ENCODE data around the gene ME1. TPM values are rescaled to one million over a fixed set of nuclear protein-coding genes. Genes with fewer than 3 reads are reported as not detected.
"Not testable (repeated sequence)": the region's sequence is repeated elsewhere in the genome, so short reads cannot be mapped to it uniquely, and the experiment has no call there.

ME1 gene
- total RNA-seq, 1 donor from 2014 or later = 7.9 TPM

DNA sequence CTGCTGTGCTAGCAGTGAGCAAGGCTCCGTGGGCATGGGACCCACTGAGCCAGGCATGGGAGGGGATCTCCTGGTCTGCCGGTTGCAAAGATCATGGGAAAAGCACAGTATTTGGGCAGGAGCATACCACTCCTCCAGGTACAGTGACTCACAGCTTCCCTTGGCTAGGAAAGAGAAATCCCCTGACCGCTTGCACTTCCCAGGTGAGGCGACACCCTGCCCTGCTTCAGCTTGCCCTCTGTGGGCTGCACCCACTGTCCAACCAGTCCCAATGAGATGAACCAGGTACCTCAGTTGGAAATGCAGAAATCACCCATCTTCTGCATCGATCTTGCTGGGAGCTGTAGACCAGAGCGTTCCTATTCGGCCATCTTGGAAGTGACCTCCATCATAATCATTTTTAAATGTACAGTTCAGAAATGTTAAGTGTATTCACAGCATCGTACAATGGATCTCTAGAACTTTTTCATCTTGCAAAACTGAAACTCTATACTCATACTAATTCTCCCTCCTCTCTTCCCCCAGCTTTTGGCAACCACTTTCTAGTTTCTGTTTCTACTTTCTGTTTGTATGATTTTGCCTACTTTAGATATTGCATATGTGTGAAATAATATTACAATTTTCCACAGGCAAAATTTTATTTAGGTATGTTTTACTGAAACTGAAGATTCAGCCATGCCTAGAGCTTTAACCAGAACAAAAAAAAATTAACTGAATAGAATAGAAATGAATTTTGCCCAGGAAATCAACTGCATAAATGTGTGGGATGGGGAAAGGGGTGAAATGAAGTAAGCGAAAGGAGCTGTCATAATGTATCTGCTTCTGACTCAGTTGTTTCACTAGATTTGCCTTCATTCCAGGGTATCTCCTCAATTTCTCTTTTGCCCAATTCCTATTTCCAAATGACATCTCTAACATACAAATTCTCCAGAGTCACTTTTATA, 137.7 kb downstream of the ME1 start:
- Mint-ChIP-seq H3K36me3 (ENCODE audit: insufficient read depth) (peaks cover 9% of the 10 kb centered on the region), H3K27ac (no peak overlapping the region), H3K9me3 (ENCODE audit: low read depth) (peaks cover 10% of the 10 kb centered on the region), H3K4me3 (ENCODE audit: low read depth) (no peak overlapping the region), H3K4me1 (ENCODE audit: low read depth) (no peaks in the 10 kb centered on the region), H3K27me3 (no peaks in the 10 kb centered on the region)
- TF ChIP-seq, protein P1, sequence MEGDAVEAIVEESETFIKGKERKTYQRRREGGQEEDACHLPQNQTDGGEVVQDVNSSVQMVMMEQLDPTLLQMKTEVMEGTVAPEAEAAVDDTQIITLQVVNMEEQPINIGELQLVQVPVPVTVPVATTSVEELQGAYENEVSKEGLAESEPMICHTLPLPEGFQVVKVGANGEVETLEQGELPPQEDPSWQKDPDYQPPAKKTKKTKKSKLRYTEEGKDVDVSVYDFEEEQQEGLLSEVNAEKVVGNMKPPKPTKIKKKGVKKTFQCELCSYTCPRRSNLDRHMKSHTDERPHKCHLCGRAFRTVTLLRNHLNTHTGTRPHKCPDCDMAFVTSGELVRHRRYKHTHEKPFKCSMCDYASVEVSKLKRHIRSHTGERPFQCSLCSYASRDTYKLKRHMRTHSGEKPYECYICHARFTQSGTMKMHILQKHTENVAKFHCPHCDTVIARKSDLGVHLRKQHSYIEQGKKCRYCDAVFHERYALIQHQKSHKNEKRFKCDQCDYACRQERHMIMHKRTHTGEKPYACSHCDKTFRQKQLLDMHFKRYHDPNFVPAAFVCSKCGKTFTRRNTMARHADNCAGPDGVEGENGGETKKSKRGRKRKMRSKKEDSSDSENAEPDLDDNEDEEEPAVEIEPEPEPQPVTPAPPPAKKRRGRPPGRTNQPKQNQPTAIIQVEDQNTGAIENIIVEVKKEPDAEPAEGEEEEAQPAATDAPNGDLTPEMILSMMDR (IDR thresholded peaks at IDR 0.05; ENCODE audit: unreplicated experiment) = no peak
- no peak for DNase-seq (ENCODE audit: low spot score, unreplicated experiment)

GRCh38 chr6:83287298-83287697, 143.6 kb downstream of the ME1 start:
- not testable (repeated sequence) for H3K27ac Mint-ChIP-seq

DNA sequence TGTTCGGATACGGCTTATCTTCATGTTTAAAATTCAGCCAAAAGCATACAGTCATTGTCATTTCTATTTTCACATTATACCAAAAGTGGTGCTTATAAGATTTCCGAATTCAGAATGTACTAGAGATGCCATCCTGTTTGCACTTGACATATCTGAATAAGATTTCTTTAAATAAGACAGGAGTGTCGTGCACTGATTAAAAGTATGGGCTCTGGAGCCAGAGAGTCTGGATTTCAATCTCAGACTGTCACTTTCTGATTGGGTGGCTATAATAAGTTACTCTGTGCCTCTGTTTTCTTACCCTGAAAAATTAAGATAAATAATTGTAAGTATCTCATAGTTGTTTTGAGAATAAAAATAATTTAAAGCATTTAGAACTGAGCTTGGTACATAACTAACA, 144.9 kb downstream of the ME1 start:
- Mint-ChIP-seq H3K36me3 (ENCODE audit: insufficient read depth) (peaks cover 3% of the 10 kb centered on the region), H3K4me3 (ENCODE audit: low read depth) (no peak overlapping the region), H3K27me3 (no peaks in the 10 kb centered on the region), H3K4me1 (ENCODE audit: low read depth) (no peaks in the 10 kb centered on the region), H3K27ac (no peak overlapping the region), H3K9me3 (ENCODE audit: low read depth) (peaks cover 13% of the 10 kb centered on the region)
- DNase-seq (ENCODE audit: low spot score, unreplicated experiment) = no peak
- TF ChIP-seq, protein P1 (IDR thresholded peaks at IDR 0.05; ENCODE audit: unreplicated experiment) = no peak

More at GRCh38 chr6:83287298-83287697, 143.6 kb downstream of the ME1 start:
- not testable (repeated sequence) for H3K4me1 Mint-ChIP-seq (ENCODE audit: low read depth); DNase-seq (ENCODE audit: low spot score, unreplicated experiment); H3K4me3 Mint-ChIP-seq (ENCODE audit: low read depth); H3K36me3 Mint-ChIP-seq (ENCODE audit: insufficient read depth); H3K27me3 Mint-ChIP-seq
- H3K9me3 Mint-ChIP-seq (ENCODE audit: low read depth) = peaks cover 12% of the 10 kb centered on the region

- H3K27me3 Mint-ChIP-seq = no peaks in the 10 kb centered on the region
- TF ChIP-seq, protein P1 (IDR thresholded peaks at IDR 0.05; ENCODE audit: unreplicated experiment) = no peak
- H3K4me1 Mint-ChIP-seq (ENCODE audit: low read depth) = no peaks in the 10 kb centered on the region
- H3K36me3 Mint-ChIP-seq (ENCODE audit: insufficient read depth) = peaks cover 2% of the 10 kb centered on the region
- no peak for DNase-seq (ENCODE audit: low spot score, unreplicated experiment)
- no peak overlapping the region for H3K4me3 Mint-ChIP-seq (ENCODE audit: low read depth)
- H3K9me3 Mint-ChIP-seq (ENCODE audit: low read depth) = no peaks in the 10 kb centered on the region
- no peak overlapping the region for H3K27ac Mint-ChIP-seq
Observed at GRCh38 chr6:83273596-83273995, 157.3 kb downstream of the ME1 start.

DNA sequence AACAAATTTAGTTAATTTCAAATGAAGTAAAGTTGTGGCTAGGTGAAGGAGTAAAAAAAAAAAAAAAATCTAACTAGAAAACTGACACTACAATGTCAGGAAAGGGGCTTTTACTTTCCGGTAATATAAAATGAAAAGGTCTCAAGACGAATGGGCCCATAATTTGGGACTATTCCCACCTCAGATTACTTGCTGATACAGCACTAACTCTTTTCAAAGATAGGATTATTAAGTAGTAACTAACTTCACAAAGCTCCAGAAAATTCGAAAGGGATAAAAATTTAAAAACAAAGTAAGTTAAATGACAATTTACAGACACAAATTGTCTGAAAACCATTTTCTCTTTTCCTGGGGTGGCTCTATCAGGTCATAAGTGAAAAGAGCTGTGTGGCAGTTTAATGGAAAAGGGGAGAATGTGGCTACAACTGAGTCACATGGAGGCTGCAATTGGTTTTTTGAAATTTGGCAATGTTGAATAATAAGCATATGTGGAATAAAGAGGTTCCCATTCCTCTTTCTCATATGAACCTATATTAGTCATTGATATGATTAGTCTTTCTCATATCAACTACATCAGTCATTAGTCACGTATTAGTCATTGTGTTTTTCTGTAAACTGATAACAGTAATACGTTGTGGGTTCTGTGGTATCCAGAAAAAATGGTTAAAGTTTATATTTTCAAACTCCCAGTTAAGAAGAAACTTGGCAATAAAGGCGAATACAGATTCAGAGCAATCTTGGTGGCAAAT, 159.7 kb downstream of the ME1 start:
- TF ChIP-seq, protein P1 (IDR thresholded peaks at IDR 0.05; ENCODE audit: unreplicated experiment) = no peak
- no peaks in the 10 kb centered on the region for H3K4me1 Mint-ChIP-seq (ENCODE audit: low read depth)
- no peaks in the 10 kb centered on the region for H3K9me3 Mint-ChIP-seq (ENCODE audit: low read depth)
- no peak for DNase-seq (ENCODE audit: low spot score, unreplicated experiment)
- no peak overlapping the region for H3K27ac Mint-ChIP-seq
- H3K4me3 Mint-ChIP-seq (ENCODE audit: low read depth) = no peak overlapping the region
- no peaks in the 10 kb centered on the region for H3K27me3 Mint-ChIP-seq
- peaks cover 2% of the 10 kb centered on the region for H3K36me3 Mint-ChIP-seq (ENCODE audit: insufficient read depth)

All from progenitor cell of endocrine pancreas (in vitro differentiated cells).